Skeletal muscle tissue (tissue), 5 donors: Measurements from ENCODE around the gene ZER1. TPM values are rescaled to one million over a fixed set of nuclear protein-coding genes. Genes with fewer than 3 reads are reported as not detected.

Experiments
- H3K27ac ChIP-seq: one replicate; pipeline ENCODE4 v1.7.0; 2013; ENCODE audit warnings: mild to moderate bottlenecking, low read depth, low read length, inconsistent platforms
- H3K27me3 ChIP-seq, 3 donors: one replicate each; pipeline ENCODE4 v1.7.0; 2013; ENCODE audit warnings: low read length in 3 of 3; ENCODE audit not compliant: control insufficient read depth in 3 of 3, insufficient read depth in 3 of 3
- H3K36me3 ChIP-seq, 3 donors: one replicate each; pipeline ENCODE4 v1.7.0; 2013; ENCODE audit warnings: low read length in 3 of 3; ENCODE audit not compliant: control insufficient read depth in 3 of 3, insufficient read depth in 3 of 3
- H3K4me1 ChIP-seq, 3 donors: one replicate each; pipeline ENCODE4 v1.7.0; 2013; ENCODE audit warnings: low read length in 3 of 3, mild to moderate bottlenecking in 3 of 3; ENCODE audit not compliant: control insufficient read depth in 3 of 3, insufficient read depth in 3 of 3
- H3K4me3 ChIP-seq, 3 donors: one replicate each; pipeline ENCODE4 v1.7.0; 2013; ENCODE audit warnings: low read length in 3 of 3
- H3K9ac ChIP-seq, 3 donors: one replicate each; pipeline ENCODE4 v1.7.0; 2013; ENCODE audit warnings: low read length in 3 of 3, mild to moderate bottlenecking in 3 of 3, moderate library complexity in 2 of 3, low read depth in 1 of 3
- H3K9me3 ChIP-seq, 3 donors: one replicate each; pipeline ENCODE4 v1.7.0; 2013; ENCODE audit warnings: low read length in 3 of 3; ENCODE audit not compliant: control insufficient read depth in 3 of 3
- small RNA-seq: library from RNA; depleted of rRNA; stranded (forward); fragments of <200 nt; gene quantifications from one replicate; pipeline ENCODE3, GENCODE V24; 2014
- total RNA-seq: library from RNA; depleted of rRNA; stranded (reverse); fragments of >200 nt; gene quantifications from one replicate; pipeline ENCODE4 v1.2.3, GENCODE V29; 2014
- donor health status: Osteomylitis.

ZER1 gene
- total RNA-seq, 1 donor from 2014 or later, result 14.6 TPM

DNA sequence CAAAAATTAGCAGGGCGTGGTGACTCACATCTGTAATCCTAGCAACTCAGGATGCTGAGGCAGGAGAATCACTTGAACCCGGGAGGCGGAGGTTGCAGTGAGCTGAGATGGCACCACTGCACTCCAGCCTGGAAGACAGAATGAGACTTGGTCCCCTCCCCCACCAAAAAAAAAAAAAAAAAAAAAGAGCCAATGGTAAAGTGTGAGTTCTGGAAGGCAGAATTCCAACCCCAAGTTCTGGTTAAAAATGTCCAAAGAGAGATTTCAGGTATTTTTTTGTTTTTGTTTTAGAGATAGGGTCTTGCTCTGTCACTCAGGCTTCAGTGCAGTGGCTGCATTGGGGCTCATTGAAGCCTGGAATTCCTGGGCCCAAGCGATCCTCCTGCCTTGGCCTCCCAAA is 84.3 kb downstream of the ZER1 start:
- H3K36me3 ChIP-seq, result peaks cover 0 to 10% (median 9%) of the 10 kb centered on the region in 3 donors
- no peak overlapping the region for H3K4me3 ChIP-seq
- H3K27ac ChIP-seq, result no peak overlapping the region
- peaks cover 16 to 25% (median 22%) of the 10 kb centered on the region in 3 donors for H3K4me1 ChIP-seq
- H3K9me3 ChIP-seq, result no peaks in the 10 kb centered on the region
- H3K9ac ChIP-seq, result no peak overlapping the region
- H3K27me3 ChIP-seq, result peaks cover 0 to 12% (median 5%) of the 10 kb centered on the region in 3 donors

DNA sequence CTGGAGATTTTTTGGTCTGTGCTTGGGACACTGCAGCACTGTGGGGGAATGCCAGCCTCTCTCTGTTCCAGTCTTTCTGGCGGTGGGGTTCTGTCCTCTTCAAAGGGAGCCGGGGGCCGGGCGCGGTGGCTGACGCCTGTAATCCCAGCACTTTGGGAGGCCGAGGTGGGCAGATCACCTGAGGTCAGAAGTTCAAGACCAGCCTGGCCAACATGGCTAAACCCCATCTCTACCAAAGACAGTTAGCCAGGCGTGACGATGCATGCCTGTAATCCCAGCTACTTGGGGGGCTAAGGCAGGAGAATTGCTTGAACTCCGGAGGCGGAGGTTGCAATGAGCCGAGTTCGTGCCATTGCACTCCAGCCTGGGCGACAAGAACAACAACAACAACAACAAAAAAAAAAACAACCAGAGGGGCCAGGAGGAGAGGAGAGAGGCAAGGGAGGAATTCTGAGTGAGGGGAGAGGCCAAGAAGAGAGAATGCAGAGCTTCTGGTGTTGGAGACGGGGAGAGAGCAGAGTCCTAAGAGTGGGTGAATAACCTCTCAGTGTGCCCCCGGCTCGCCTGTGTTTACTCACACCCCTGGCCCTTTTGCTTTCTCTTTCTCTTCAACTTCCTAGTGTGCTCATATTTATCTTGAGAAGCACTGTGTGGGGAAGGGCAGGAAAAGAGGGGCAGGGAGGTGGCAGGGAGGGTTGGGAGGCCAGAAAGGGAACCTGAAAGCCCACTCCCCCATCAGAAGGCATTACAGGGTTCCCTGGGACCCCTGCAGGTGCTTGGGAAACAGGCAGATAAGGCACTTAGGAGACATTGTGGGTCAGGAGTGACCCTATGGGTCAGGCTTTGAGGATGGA is 85.9 kb downstream of the ZER1 start:
- Histone ChIP-seq H3K27ac (no peak overlapping the region), H3K4me3 (no peak overlapping the region), H3K27me3 (peaks cover 0 to 12% (median 5%) of the 10 kb centered on the region in 3 donors), H3K9ac (peak overlapping the region in 1 of 3 donors; percentile 38), H3K36me3 (no peaks in the 10 kb centered on the region), H3K9me3 (no peaks in the 10 kb centered on the region), H3K4me1 (peaks cover 16 to 23% (median 18%) of the 10 kb centered on the region in 3 donors)

DNA sequence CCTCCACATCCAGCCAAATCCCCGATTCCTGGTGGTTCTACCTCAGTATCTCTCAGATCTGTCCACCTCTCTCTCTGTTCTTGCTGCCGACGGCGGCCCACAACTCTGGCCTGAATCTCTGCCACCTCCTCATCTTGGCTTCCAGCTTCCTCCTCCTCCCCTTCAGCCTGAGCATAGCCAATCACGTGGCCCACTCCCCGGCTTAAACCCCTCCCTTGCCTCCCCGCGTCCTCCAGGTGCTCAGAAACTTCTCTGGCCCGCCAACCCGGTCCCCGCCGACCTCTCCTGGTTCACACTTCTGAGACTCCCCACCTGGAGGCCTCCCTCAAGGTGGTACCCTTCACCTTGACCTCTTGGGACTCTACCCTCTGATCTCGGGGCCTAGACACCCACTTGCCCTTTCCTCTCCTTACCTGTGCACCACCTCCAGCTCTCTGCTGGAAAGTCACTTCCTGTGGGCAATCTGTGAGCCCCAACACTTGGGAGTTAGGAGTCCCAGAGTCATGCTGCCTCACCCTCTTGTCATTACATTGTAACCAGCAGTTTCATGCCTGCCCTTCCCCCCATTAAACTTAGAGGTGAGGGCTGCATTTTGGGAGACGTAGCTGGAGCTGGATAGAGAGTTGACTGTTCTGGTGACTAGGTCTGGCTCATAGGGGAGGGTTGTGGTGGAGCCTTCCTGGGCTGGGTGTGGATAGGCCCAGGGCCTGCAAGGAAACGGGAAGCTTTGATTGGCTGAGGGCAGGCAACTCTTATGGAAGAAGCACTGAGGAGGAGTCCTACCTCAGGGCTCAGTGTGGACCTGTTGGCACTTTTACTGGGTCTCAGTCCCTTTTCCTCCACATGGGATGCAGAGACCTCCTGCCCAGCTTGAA is 87.2 kb downstream of the ZER1 start:
- H3K36me3 ChIP-seq, result no peaks in the 10 kb centered on the region
- peak overlapping the region; percentile 29 to 70 (median 68) for H3K9ac ChIP-seq
- H3K4me1 ChIP-seq, result peaks cover 8 to 15% (median 10%) of the 10 kb centered on the region in 3 donors
- H3K27ac ChIP-seq, result peak overlapping the region; percentile 37
- H3K9me3 ChIP-seq, result no peaks in the 10 kb centered on the region
- peaks cover 0 to 12% (median 5%) of the 10 kb centered on the region in 3 donors for H3K27me3 ChIP-seq
- peak overlapping the region; percentile 61 to 75 (median 63) for H3K4me3 ChIP-seq

DNA sequence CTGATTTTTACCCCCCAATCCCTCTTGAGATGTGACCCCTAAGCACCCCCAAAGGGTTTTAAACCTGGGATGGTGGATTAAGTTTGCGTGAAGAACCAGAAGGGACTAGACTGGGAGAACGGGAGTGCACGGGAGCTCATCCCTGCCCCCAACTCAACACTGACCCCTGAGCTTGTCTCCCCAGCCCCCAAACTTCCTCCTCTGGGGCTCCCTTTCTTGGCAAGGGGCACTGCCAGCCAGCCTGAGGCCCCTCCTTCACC is 87.7 kb downstream of the ZER1 start:
- Histone ChIP-seq H3K9ac (peak overlapping the region; percentile 29 to 70 (median 68)), H3K4me1 (peaks cover 8 to 15% (median 10%) of the 10 kb centered on the region in 3 donors), H3K4me3 (peak overlapping the region; percentile 61 to 75 (median 63)), H3K27me3 (peaks cover 0 to 12% (median 5%) of the 10 kb centered on the region in 3 donors), H3K9me3 (no peaks in the 10 kb centered on the region), H3K27ac (peak overlapping the region; percentile 37), H3K36me3 (no peaks in the 10 kb centered on the region)

DNA sequence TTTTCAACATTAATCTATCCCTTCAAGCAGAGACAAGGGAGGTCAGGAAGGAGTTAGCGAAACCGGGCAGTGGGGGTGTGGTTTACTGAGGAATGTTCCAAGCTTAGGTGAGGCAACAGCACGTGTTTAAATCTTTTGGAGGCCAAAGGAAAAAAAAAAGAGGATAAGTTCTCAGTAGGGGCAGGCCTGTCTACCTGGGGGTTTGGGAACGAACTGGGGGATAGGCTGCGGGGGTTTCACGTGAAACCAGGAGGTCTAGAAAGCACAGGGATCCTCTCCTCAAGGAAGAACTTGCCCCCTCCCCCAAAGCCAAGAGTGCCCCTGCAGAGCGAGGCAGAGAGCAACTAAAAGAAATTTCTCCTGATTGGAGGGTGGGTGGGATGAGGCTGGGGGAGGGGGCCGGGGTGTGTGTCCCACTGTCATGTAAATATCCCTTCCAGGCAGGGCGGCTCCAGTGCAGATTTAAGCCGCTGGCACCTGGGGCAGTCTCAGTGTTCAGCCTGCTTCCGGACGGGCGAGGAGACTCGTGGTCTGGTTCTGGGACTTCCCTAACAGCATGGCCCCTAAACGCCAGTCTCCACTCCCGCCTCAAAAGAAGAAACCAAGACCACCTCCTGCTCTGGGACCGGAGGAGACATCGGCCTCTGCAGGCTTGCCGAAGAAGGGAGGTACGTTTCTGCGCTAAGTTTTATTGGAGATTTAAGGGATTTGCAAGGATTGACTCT is 88.2 kb downstream of the ZER1 start:
- Histone ChIP-seq H3K4me1 (peaks cover 8 to 15% (median 9%) of the 10 kb centered on the region in 3 donors), H3K9ac (peak overlapping the region; percentile 29 to 70 (median 68)), H3K27ac (peak overlapping the region; percentile 37), H3K9me3 (no peaks in the 10 kb centered on the region), H3K4me3 (peak overlapping the region; percentile 61 to 75 (median 63)), H3K36me3 (no peaks in the 10 kb centered on the region), H3K27me3 (peaks cover 0 to 12% (median 5%) of the 10 kb centered on the region in 3 donors)

Small RNA genes within 50 kb of the gene (small RNA-seq; reads per million reads assigned to genes)
- gene RF00017 (not detected), gene RN7SL560P (not detected)

Other genes with a start within 250 kb of the ZER1 start
- 368 TPM for gene SPTAN1, start 219.3 kb downstream of the ZER1 start, total RNA-seq
- 31.8 TPM for gene DYNC2I2, start 115.1 kb downstream of the ZER1 start, total RNA-seq
- 336 TPM for gene SET, start 82.7 kb downstream of the ZER1 start, total RNA-seq
- 2.1 TPM for gene PKN3, start 69.4 kb downstream of the ZER1 start, total RNA-seq
- gene ZDHHC12, start 47.8 kb downstream of the ZER1 start, total RNA-seq, result 2.6 TPM
- 9.4 TPM for gene TBC1D13, start 15.3 kb upstream of the ZER1 start, total RNA-seq
- 19.3 TPM for gene ENDOG, start 46.6 kb upstream of the ZER1 start, total RNA-seq
- 11.0 TPM for gene SPOUT1, start 57.9 kb upstream of the ZER1 start, total RNA-seq
- 2.1 TPM for gene KYAT1, start 110.0 kb upstream of the ZER1 start, total RNA-seq
- 9.9 TPM for gene LRRC8A, start 110.2 kb upstream of the ZER1 start, total RNA-seq
- gene PHYHD1, start 149.1 kb upstream of the ZER1 start, total RNA-seq, result 17.7 TPM
- 11.5 TPM for gene DOLK, start 175.7 kb upstream of the ZER1 start, total RNA-seq
- 36.5 TPM for gene NUP188, start 175.8 kb upstream of the ZER1 start, total RNA-seq